PC-3 (cell line): ENCODE results near the gene RCAN1. TPM values are rescaled to one million over a fixed set of nuclear protein-coding genes. Genes with fewer than 3 reads are reported as not detected.

ENCODE experiments used
- ATAC-seq: fragments of 200-7000 bp; cut with Tn5 transposase; 2 replicates; pipeline ENCODE4 v1.9.1; 2020; ENCODE audit warnings: mild to moderate bottlenecking, moderate library complexity
- BruUV-seq: library from RNA; stranded (reverse); fragments of 400-500 nt; replicated peaks from 2 replicates; lab custom pipeline; 2021; lab: Mats Ljungman, UMichigan
- CTCF ChIA-PET: fragments of 300-600 bp; sonication (Branson Sonifier 250); formaldehyde crosslinking; loops from one replicate; lab custom pipeline; 2022; ENCODE audit warnings: antibody characterized with exemption; lab: Charles Lee
- POLR2A ChIA-PET: fragments of 300-600 bp; sonication (Branson Sonifier 250); formaldehyde crosslinking; loops from one replicate; lab custom pipeline; 2022; ENCODE audit warnings: antibody characterized with exemption; ENCODE audit not compliant: unreplicated experiment; lab: Charles Lee
- DNase-seq: peaks from one replicate; pipeline ENCODE4 v3.0.0-alpha.2; 2015
- H2AFZ ChIP-seq: fragments of 300-600 bp; sonication (generic); 2 replicates; pipeline ENCODE4 v1.6.0; 2016; ENCODE audit warnings: antibody characterized with exemption, low read length
- H3F3A ChIP-seq: fragments of 300-600 bp; sonication (generic); one replicate; pipeline ENCODE4 v1.6.0; 2017; ENCODE audit warnings: antibody characterized with exemption, low read length, control low read depth, mild to moderate bottlenecking; ENCODE audit not compliant: unreplicated experiment
- H3K27ac ChIP-seq: fragments of 300-600 bp; sonication (generic); 2 replicates; pipeline ENCODE4 v1.5.1; 2016; ENCODE audit warnings: mild to moderate bottlenecking, low read length
- H3K27me3 ChIP-seq: fragments of 300-600 bp; sonication (generic); 2 replicates; pipeline ENCODE4 v1.6.1; 2016; ENCODE audit warnings: low read length, mixed read lengths
- H3K36me3 ChIP-seq: fragments of 300-600 bp; sonication (generic); 2 replicates; pipeline ENCODE4 v1.6.1; 2016; ENCODE audit warnings: low read depth, mixed run types, low read length, mixed read lengths
- H3K4me1 ChIP-seq: fragments of 300-600 bp; sonication (generic); 2 replicates; pipeline ENCODE4 v1.5.1; 2016; ENCODE audit warnings: low read length; ENCODE audit not compliant: insufficient read depth
- H3K4me2 ChIP-seq: fragments of 300-600 bp; sonication (generic); 2 replicates; pipeline ENCODE4 v1.6.0; 2016; ENCODE audit warnings: low read length
- H3K4me3 ChIP-seq: fragments of 300-600 bp; sonication (generic); 2 replicates; pipeline ENCODE4 v1.5.1; 2016; ENCODE audit warnings: mild to moderate bottlenecking, low read length, mixed read lengths
- H3K79me2 ChIP-seq: fragments of 300-600 bp; sonication (generic); 2 replicates; pipeline ENCODE4 v1.6.1; 2017; ENCODE audit warnings: low read length, mixed read lengths
- H3K9ac ChIP-seq: fragments of 300-600 bp; sonication (generic); 2 replicates; pipeline ENCODE4 v1.6.0; 2016; ENCODE audit warnings: mild to moderate bottlenecking, low read length
- H3K9me2 ChIP-seq: fragments of 300-600 bp; sonication (generic); replicated peaks from 2 replicates; pipeline ENCODE4 v1.6.1; 2016; ENCODE audit warnings: mixed run types, low read length, mixed read lengths
- H3K9me3 ChIP-seq: fragments of 300-600 bp; sonication (generic); 2 replicates; pipeline ENCODE4 v1.6.1; 2016; ENCODE audit warnings: low read length, mixed read lengths
- H4K20me1 ChIP-seq: fragments of 300-600 bp; sonication (generic); 2 replicates; pipeline ENCODE4 v1.6.1; 2016; ENCODE audit warnings: low read length, mixed read lengths
- EZH2 ChIP-seq: fragments of 300-600 bp; sonication (generic); IDR thresholded peaks from one replicate; pipeline ENCODE4 v1.6.1; 2017; ENCODE audit warnings: antibody characterized with exemption, mild to moderate bottlenecking, low read length; ENCODE audit not compliant: unreplicated experiment
- EZH2phosphoT487 ChIP-seq: fragments of 300-600 bp; sonication (generic); IDR thresholded peaks from 2 replicates; pipeline ENCODE4 v1.6.1; 2018; ENCODE audit warnings: mild to moderate bottlenecking, antibody characterized with exemption, low read length, borderline replicate concordance
- intact Hi-C: fragments of 100-400 bp; cut with micrococcal nuclease; formaldehyde crosslinking; loops from 2 replicates; pipeline ENCODE4 v1.9.0; 2023
- total RNA-seq: library from RNA; depleted of rRNA; stranded (reverse); fragments of >200 nt; gene quantifications from 2 replicates; pipeline ENCODE4 v1.2.3, GENCODE V29; 2014
- TF ChIP-seq, protein P1 (sequence below): fragments of 300-600 bp; sonication (generic); conservative IDR thresholded peaks from 2 replicates; pipeline ENCODE4 v1.5.1; 2017; ENCODE audit warnings: antibody characterized with exemption, low read depth, mild to moderate bottlenecking, low read length

The RCAN1 gene
- total RNA-seq, 1 experiment from 2014 or later, result 26.2 TPM

DNA sequence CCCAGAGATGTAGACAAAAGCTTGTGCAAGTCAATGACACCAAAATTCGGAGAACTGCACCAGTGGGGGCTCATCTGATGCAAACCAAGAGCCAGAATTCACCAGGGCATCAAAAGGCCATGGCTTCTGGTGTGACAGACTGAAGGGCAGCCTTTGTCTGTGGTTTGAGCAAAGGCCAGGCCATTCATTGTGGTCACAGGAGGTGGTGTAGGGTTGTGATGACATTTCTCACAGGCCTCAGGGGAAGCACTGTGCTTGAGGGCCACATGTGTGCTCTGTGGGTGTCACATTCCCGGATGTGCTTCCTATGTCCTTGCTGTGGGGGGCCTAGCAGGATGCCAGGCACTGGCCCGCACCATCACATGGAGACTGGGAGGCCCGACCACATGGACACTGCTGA is 80.4 kb downstream of the RCAN1 start:
- H3K27me3 ChIP-seq, result no peaks in the 10 kb centered on the region
- no peaks in the 10 kb centered on the region for H4K20me1 ChIP-seq
- no peaks in the 10 kb centered on the region for H3K79me2 ChIP-seq
- no peak overlapping the region for H3K4me3 ChIP-seq
- ATAC-seq (no peak), DNase-seq (no peak)
- no peak overlapping the region for H3K9ac ChIP-seq
- BruUV-seq, result no TSS peak
- TF ChIP-seq EZH2phosphoT487 (no peak), EZH2 (no peak)
- TF ChIP-seq, protein P1, sequence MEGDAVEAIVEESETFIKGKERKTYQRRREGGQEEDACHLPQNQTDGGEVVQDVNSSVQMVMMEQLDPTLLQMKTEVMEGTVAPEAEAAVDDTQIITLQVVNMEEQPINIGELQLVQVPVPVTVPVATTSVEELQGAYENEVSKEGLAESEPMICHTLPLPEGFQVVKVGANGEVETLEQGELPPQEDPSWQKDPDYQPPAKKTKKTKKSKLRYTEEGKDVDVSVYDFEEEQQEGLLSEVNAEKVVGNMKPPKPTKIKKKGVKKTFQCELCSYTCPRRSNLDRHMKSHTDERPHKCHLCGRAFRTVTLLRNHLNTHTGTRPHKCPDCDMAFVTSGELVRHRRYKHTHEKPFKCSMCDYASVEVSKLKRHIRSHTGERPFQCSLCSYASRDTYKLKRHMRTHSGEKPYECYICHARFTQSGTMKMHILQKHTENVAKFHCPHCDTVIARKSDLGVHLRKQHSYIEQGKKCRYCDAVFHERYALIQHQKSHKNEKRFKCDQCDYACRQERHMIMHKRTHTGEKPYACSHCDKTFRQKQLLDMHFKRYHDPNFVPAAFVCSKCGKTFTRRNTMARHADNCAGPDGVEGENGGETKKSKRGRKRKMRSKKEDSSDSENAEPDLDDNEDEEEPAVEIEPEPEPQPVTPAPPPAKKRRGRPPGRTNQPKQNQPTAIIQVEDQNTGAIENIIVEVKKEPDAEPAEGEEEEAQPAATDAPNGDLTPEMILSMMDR, result no peak
- no peaks in the 10 kb centered on the region for H3F3A ChIP-seq
- H3K9me3 ChIP-seq, result no peaks in the 10 kb centered on the region
- no peaks in the 10 kb centered on the region for H3K36me3 ChIP-seq
- no peak overlapping the region for H2AFZ ChIP-seq
- H3K4me1 ChIP-seq, result no peaks in the 10 kb centered on the region
- no peak overlapping the region for H3K27ac ChIP-seq
- POLR2A ChIA-PET, result no interaction called here
- H3K4me2 ChIP-seq, result no peak overlapping the region
- intact Hi-C loops, result no loop called here
- no peaks in the 10 kb centered on the region for H3K9me2 ChIP-seq
- CTCF ChIA-PET, result no interaction called here

DNA sequence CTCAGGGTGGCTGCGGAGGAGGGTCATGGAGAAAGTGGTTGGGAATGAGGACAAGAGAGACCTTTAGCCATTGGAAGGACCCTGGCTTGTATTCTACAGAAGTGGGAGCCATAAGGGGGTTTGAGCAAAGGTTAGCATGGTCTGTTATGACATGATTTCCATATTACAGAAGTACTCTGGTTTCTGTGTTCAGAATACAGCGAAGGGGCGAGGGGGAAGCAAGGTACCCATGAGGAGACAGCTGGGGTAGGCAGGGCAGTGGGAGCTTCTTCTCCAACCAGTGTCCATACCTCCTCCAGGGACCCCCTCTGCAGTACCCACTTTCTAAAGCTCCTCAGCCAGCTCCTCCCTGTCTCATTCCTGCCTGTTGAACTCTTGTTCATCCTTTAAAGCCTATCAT is 81.0 kb downstream of the RCAN1 start:
- CTCF ChIA-PET, result no interaction called here
- no peaks in the 10 kb centered on the region for H3K4me1 ChIP-seq
- intact Hi-C loops, result no loop called here
- H3F3A ChIP-seq, result no peaks in the 10 kb centered on the region
- H3K4me3 ChIP-seq, result no peak overlapping the region
- H3K27ac ChIP-seq, result no peak overlapping the region
- no peak overlapping the region for H3K9ac ChIP-seq
- POLR2A ChIA-PET, result no interaction called here
- H3K9me2 ChIP-seq, result no peaks in the 10 kb centered on the region
- no peak for TF ChIP-seq EZH2
- no peak for TF ChIP-seq EZH2phosphoT487
- TF ChIP-seq, protein P1, result no peak
- no peaks in the 10 kb centered on the region for H3K27me3 ChIP-seq
- no peak for ATAC-seq
- H3K79me2 ChIP-seq, result no peaks in the 10 kb centered on the region
- H3K9me3 ChIP-seq, result no peaks in the 10 kb centered on the region
- H4K20me1 ChIP-seq, result no peaks in the 10 kb centered on the region
- BruUV-seq, result no TSS peak
- no peak overlapping the region for H2AFZ ChIP-seq
- no peak overlapping the region for H3K4me2 ChIP-seq
- H3K36me3 ChIP-seq, result no peaks in the 10 kb centered on the region
- no peak for DNase-seq

DNA sequence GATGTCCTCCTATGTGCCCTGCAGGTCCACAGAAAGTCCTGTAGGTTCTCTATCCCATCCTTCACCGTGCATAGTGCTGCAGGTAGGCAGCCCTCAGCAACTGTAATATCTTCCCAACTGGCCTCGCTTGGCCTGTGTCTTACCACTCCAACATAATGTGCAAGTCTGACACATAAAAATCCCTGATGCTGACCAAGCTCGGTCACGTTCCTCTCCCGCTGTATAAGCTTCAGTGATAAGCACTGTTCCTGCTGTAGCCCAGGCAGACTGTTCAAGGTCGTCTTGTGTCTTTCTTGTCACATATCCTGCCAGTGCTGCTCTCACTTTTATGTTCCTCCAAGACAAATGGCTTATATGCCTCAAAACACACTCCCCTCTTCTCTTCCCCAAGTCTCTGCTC is 83.5 kb downstream of the RCAN1 start:
- no peak for DNase-seq

More for the DNA sequence above, 83.5 kb downstream of the RCAN1 start:
- H3K9me3 ChIP-seq, result no peaks in the 10 kb centered on the region
- intact Hi-C loops, result no loop called here
- H3K4me3 ChIP-seq, result no peak overlapping the region
- H3K9ac ChIP-seq, result no peak overlapping the region
- no peak overlapping the region for H2AFZ ChIP-seq
- ATAC-seq, result no peak
- H3K79me2 ChIP-seq, result peaks cover under 1% of the 10 kb centered on the region; the same call in 1 of the 2 replicates
- ChIA-PET CTCF (no interaction called here), POLR2A (no interaction called here)
- TF ChIP-seq, protein P1, result no peak
- TF ChIP-seq EZH2phosphoT487 (no peak), EZH2 (no peak)
- H3K4me1 ChIP-seq, result peaks cover 9% of the 10 kb centered on the region
- H3K9me2 ChIP-seq, result no peaks in the 10 kb centered on the region
- H3K27me3 ChIP-seq, result no peaks in the 10 kb centered on the region
- H3F3A ChIP-seq, result no peaks in the 10 kb centered on the region
- H3K36me3 ChIP-seq, result no peaks in the 10 kb centered on the region
- no TSS peak for BruUV-seq
- no peak overlapping the region for H3K27ac ChIP-seq
- no peak overlapping the region for H3K4me2 ChIP-seq
- no peaks in the 10 kb centered on the region for H4K20me1 ChIP-seq
